ENCODE measurements around the gene P2RY11.

Gene P2RY11

GRCh38 chr19:10141973-10142372 is 30.5 kb downstream of the P2RY11 start:
- DNase-seq = no peak

DNA sequence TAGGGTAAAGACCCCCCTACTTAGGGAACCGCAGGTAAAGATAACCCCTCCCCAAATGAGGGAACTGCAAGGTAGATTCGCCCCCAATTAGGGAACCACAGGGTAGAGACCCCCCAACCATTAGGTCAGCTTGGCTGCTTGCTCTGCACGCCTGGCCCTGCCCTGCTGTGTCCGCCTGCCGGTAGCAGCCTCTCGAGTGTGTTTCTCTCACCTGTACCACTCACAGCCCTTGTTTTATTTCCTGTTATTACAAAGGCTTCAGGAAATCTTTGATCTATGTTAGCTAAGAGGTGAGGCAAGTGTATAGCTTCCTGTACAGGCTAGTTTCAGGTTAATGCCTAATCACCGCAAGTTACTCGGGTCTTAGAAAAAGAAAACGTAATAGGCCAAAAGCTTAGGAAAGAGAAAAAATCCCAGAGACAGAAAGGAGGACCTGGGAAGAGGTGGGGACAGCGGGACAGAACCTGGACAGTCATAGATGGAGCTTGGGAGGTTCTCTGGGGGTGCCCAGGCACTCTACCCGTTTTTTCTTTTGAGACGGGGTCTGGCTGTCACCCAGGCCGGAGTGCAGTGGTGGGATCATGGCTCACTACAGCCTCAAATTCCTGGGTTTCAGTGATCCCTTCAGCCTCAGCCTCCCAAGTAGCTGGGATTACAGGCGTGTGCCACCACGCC is 31.3 kb downstream of the P2RY11 start:
- peak; percentile 48 for DNase-seq

DNA sequence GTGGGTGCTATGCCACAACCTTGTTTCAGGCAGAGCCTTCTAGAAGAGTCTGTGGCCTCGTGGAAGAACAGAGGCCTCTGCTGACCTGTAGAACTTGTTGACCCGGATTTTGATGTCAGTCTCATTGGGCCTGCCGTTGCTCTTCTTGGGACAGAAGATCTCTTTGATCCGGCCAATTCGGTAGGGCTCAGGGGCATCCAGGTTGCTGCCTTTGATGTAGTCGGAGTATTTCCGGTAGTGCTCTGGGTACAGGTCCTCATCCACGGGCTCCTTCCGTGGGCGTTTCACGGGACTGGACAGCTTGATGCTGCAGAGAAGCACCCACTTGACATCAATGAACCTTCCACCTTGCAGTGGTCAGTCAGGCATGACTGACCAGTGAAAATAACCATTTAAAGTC is 32.2 kb downstream of the P2RY11 start:
- DNase-seq = peak; percentile 8

DNA sequence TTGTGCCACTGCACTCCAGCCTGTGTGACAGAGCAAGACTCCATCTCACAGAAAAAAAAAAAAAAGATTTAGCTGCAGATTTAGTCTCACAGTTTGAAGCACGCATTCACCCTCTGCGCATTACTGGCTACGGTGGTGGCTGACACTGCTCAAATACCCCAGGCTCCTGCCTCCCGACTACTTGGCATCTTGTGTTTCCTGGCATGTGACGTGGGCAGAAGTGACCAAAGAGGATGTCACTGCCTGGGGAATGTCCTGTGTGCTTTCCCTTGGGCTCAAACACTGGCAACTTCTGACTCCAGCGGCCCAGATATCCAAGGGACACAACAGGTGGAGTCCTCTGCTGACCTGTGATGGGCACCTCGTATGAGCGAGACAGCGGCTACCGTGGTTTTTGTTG is 32.9 kb downstream of the P2RY11 start:
- DNase-seq = no peak

GRCh38 chr19:10145031-10145430 is 33.5 kb downstream of the P2RY11 start:
- DNase-seq = no peak

DNA sequence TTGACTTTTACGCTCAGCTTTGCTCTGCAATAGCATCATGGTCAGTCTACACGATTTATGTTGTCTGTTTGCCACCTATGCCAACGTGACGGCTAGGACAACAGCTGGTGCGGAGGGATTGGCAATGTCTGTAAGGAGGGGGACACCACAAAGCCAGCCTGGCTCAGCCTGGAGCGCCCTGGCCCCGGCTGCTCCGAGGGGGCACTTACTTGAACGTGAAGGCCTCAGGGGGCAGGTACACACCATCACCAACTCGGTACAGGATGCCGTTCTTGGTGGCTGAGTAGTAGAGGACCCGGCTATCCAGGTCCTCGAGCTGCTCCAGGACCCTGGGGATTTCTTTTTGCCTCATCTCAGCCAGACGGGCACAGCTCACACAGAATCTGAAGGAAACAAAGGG is 34.6 kb downstream of the P2RY11 start:
- no peak for DNase-seq

DNA sequence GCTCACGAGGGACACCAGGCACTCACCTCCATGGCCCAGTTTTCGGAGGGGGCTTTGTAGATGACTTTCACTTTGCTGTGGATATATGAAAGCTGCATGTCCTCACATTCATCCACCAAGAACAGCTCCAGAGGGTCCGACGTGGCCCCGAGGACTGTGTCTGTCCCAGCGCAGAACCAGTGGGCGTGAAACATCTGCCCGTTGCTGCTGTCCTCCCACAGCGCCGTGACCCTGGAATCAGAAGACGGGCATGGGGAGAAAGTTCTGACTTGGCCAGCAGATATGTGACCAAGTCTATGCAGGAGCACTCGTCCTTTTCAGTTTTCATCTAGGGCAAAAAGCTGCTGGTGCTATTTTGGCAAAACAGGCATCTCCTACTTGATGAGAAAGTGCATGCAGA is 37.9 kb downstream of the P2RY11 start:
- DNase-seq = no peak

DNA sequence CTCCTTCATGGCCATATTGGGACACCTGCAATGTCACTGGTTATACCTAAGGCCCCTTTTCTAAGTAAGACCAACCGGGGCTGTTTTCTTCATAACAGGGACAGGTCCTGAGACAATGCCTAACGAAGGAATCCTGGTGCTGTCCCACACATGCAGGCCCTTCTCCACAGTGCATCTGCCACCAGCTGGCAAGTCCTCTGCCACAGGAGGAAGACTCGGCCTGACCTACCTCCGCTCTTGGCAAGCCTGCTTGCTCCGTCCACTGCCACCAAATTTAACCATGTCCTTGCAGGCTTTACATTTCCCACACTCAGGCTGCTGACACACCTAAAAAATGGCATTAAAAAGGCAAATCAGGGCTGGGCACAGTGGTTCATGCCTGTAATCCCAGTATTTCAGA is 40.0 kb downstream of the P2RY11 start:
- DNase-seq = no peak

DNA sequence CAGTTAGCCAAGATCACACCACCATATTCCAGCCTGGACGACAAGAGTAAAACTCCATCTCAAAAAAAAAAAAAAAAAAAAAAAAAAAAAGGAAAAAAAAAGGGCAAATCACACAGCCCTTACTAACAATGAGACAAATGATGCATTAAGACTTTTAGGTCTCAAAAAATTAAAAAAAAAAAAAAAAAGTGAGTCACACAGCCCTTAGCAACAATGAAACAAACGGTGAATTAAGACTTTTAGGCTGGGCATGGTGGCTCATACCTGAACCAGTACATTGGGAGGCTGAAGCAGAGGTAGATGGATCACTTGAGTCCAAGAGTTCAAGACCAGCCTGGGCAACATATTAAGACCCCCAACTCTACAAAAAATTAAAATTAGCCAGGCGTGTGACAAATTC is 40.6 kb downstream of the P2RY11 start:
- DNase-seq = no peak

DNA sequence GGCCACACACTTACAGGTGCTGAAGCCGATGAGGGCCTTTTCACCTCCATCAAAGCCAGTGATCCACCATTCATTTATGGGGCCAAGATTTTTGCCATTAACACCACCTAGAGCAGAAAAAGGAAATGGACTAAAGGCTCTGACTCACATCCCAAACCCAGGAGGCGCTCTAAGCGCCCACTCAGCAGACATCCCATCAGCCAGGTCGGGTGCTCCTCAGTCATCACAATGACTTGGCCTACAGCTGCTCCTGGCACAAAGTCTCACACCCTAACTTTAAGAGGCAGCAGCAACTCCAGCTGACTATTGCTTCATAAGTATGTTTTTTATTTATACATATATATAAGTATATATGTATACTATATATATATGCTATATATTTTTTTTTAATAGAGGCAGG is 44.3 kb downstream of the P2RY11 start:
- no peak for DNase-seq

- DNase-seq = no peak
These were observed 46.6 kb downstream of the P2RY11 start for GRCh38 chr19:10158071-10158470.

DNA sequence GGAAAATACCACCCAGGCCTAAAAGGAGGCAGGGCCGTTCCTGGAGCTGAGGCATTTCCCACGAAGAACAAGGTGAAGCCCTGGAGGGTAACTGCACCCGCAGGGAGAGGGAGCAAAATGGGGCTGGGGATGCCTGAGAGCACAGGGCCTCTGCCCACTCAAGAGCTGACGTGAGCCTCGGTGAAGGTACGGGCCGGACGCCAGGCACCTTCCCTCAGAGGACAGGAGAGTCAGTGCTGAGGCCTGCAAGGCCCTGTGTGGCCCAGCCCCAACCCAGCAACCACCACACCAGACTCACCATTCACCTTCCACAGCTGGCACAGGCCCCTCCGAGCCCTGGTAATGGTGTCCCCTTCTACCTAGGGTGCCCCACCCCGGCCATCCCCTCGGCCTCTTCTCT is 47.0 kb downstream of the P2RY11 start:
- no peak for DNase-seq

DNA sequence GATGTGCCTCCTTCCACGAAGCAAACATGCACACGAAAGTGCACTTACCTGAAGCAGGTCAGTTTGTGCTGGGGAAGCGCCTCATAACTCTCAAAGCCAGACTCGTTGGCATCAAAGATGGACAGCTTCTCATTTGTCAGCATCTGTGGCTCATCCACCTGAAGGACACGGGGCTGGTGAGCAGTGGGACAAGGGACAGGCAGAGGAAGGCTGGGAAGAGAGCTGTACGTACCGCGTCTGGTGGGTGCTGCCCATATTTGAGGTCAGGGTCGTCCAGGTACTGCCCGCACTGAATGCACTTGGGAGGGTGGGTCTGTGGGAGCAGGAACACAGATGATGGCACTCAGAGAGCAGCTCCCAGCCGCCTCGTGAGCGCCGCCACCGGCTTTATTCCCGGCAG is 48.1 kb downstream of the P2RY11 start:
- no peak for DNase-seq

- no peak for DNase-seq
These were observed 52.0 kb downstream of the P2RY11 start for GRCh38 chr19:10163536-10163935.

Data from activated CD4-positive, alpha-beta T cell treated with anti-CD3 and anti-CD28 coated beads, Interleukin-2, amount 50 U/mL, for 1 hour (primary cell).